Epithelial cell of esophagus (primary cell): ENCODE data around the gene NCBP3.

Experiments
- DNase-seq: peaks from one replicate; pipeline ENCODE4 v3.0.0; 2010; ENCODE audit warnings: low read depth
- H3K4me3 ChIP-seq: 2 replicates; pipeline ENCODE4 v1.5.1; 2011; ENCODE audit warnings: mild to moderate bottlenecking, low read length, control low read depth
- TF ChIP-seq, protein P1 (sequence below): IDR thresholded peaks from 2 replicates; pipeline ENCODE4 v1.5.1; 2011; ENCODE audit warnings: low read depth, mild to moderate bottlenecking, low read length, control low read depth, inconsistent platforms; ENCODE audit not compliant: insufficient read depth; ENCODE audit errors: missing control alignments

The NCBP3 gene

DNA sequence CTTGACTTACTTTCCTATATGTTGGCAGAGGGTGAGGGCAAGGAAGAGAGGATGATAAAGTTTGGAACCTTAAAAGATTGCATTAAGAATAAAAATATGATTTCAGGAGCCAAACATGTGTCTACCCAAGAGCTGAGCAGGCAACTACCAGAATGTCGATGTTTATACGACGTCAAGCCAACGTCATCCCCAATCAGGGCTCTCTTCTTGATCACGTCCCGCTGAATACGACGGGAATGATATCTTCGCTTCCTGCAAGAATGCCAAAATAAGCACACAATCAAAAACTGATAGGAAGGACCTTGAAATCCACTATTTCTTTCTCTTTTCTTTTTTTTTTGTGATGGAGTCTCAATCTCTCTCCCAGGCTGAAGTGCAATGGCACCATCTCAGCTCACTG lies 24.9 kb downstream of the NCBP3 start:
- DNase-seq = no peak

GRCh38 chr17:3818786-3819185 lies 27.3 kb downstream of the NCBP3 start:
- DNase-seq = no peak
- H3K4me3 ChIP-seq = no peak overlapping the region
- TF ChIP-seq, protein P1, sequence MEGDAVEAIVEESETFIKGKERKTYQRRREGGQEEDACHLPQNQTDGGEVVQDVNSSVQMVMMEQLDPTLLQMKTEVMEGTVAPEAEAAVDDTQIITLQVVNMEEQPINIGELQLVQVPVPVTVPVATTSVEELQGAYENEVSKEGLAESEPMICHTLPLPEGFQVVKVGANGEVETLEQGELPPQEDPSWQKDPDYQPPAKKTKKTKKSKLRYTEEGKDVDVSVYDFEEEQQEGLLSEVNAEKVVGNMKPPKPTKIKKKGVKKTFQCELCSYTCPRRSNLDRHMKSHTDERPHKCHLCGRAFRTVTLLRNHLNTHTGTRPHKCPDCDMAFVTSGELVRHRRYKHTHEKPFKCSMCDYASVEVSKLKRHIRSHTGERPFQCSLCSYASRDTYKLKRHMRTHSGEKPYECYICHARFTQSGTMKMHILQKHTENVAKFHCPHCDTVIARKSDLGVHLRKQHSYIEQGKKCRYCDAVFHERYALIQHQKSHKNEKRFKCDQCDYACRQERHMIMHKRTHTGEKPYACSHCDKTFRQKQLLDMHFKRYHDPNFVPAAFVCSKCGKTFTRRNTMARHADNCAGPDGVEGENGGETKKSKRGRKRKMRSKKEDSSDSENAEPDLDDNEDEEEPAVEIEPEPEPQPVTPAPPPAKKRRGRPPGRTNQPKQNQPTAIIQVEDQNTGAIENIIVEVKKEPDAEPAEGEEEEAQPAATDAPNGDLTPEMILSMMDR = no peak

More for the DNA sequence above, 24.9 kb downstream of the NCBP3 start:
- H3K4me3 ChIP-seq = no peak overlapping the region
- TF ChIP-seq, protein P1 = no peak

GRCh38 chr17:3817851-3818605 lies 28.0 kb downstream of the NCBP3 start:
- DNase-seq = no peak
- TF ChIP-seq, protein P1 = no peak
- no peak overlapping the region for H3K4me3 ChIP-seq

DNA sequence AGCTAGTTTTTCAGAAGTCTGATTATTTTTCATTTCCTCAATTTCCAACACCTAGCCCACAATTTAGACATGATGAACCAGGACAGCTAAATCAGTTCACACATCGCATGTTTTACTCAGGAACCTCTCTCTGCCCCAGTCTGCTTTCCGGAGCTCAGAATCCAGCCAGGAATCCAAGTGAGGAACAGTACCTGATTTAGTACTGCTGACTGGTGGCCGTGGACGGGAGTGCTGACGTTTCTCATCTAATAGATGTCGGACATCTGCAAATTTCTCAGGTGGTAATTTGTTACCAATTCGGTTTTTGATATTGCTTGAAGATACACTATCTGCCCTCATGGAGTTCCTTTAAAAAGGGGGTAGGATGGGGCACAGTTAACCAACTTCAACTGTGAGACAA lies 30.1 kb downstream of the NCBP3 start:
- TF ChIP-seq, protein P1 = no peak
- no peak for DNase-seq

GRCh38 chr17:3815122-3815521 lies 30.9 kb downstream of the NCBP3 start:
- H3K4me3 ChIP-seq = no peak overlapping the region
- no peak for DNase-seq
- TF ChIP-seq, protein P1 = no peak

More for the DNA sequence above, 30.1 kb downstream of the NCBP3 start:
- H3K4me3 ChIP-seq = no peak overlapping the region

- no peak for DNase-seq
- H3K4me3 ChIP-seq = no peak overlapping the region
- TF ChIP-seq, protein P1 = no peak
These were observed 31.7 kb downstream of the NCBP3 start for GRCh38 chr17:3814361-3814760.

DNA sequence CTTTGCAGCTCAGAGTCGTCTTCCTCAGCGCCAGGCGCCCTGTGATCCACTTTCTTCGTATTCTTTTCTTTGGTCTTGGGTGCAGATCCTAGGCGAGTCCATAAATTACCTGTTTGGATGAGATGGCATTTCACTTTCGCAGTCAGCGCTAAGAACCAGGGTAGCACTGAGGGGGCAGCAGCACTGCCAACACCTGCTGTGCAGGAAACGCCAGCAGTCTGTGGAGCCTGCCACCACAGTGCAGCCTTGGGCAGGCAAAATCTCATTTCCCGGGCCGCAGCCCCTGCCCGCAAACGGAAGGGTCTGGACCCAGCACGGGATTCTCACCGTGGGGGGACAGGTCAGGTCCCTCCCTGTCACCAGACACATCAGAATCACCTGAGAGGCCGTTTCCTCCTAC lies 32.9 kb downstream of the NCBP3 start:
- DNase-seq = no peak

More for the DNA sequence above, 32.9 kb downstream of the NCBP3 start:
- TF ChIP-seq, protein P1 = no peak
- H3K4me3 ChIP-seq = no peak overlapping the region
